Measurements from ENCODE around the gene SETD1B.

GRCh38 chr12:121797937-121798786, 5.6 kb upstream of the SETD1B start:
- TF ChIP-seq POLR2A (IDR thresholded peaks at IDR 0.05) (peak in 1 of 2 donors; percentile 12), CTCF (IDR thresholded peaks at IDR 0.05) (no peak)

Data from uterus (tissue), 2 donors.